ENCODE measurements around the gene PON3.

DNA sequence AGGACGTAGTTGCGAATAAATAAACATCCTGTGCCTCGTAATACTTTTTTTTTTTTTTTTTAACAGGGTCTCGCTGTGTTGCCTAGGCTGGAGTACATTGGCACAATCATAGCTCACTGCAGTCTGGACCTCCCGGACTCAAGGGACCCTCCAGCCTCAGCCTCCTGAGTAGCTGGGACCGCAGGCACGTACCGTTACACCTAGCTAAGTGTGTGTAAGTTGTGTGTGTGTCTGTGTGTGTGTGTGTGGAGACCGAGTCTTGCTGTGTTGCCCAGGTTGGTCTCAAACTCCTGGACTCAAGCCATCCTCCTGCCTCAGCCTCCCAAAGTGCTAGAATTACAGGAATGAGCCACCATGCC lies 39.2 kb upstream of the PON3 start:
- TF ChIP-seq, protein P1, sequence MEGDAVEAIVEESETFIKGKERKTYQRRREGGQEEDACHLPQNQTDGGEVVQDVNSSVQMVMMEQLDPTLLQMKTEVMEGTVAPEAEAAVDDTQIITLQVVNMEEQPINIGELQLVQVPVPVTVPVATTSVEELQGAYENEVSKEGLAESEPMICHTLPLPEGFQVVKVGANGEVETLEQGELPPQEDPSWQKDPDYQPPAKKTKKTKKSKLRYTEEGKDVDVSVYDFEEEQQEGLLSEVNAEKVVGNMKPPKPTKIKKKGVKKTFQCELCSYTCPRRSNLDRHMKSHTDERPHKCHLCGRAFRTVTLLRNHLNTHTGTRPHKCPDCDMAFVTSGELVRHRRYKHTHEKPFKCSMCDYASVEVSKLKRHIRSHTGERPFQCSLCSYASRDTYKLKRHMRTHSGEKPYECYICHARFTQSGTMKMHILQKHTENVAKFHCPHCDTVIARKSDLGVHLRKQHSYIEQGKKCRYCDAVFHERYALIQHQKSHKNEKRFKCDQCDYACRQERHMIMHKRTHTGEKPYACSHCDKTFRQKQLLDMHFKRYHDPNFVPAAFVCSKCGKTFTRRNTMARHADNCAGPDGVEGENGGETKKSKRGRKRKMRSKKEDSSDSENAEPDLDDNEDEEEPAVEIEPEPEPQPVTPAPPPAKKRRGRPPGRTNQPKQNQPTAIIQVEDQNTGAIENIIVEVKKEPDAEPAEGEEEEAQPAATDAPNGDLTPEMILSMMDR (optimal IDR thresholded peaks at IDR 0.05 in 1 of 3, IDR thresholded peaks at IDR 0.05 in 1 of 3, conservative IDR thresholded peaks at IDR 0.05 in 1 of 3; ENCODE audit: extremely low read depth in 1 of 3, insufficient read depth in 2 of 3, low read length in 3 of 3): no peak
- no peak for TF ChIP-seq EZH2 (IDR thresholded peaks at IDR 0.05; ENCODE audit: low read length)
